ENCODE measurements around the gene PPP3CA.

- no peak for TF ChIP-seq SP1 (IDR thresholded peaks at IDR 0.05)
- TF ChIP-seq SP1 (CRISPR knock-in tag; IDR thresholded peaks at IDR 0.05), result no peak
- TF ChIP-seq ZSCAN29 (CRISPR knock-in tag; conservative IDR thresholded peaks at IDR 0.05), result no peak
- TF ChIP-seq ZNF337 (CRISPR knock-in tag; IDR thresholded peaks at IDR 0.05; ENCODE audit: borderline replicate concordance, low read depth), result no peak
- TF ChIP-seq ATM (IDR thresholded peaks at IDR 0.05; ENCODE audit: borderline replicate concordance), result no peak
- no peak for TF ChIP-seq TAF1 (CRISPR knock-in tag; IDR thresholded peaks at IDR 0.05)
- no peak for TF ChIP-seq ZNF207 (IDR thresholded peaks at IDR 0.05; ENCODE audit: borderline replicate concordance)
- peak; percentile 44; the same call in 1 of the 2 replicates for TF ChIP-seq POGZ (CRISPR knock-in tag; IDR thresholded peaks at IDR 0.05)
- TF ChIP-seq CTCF (CRISPR knock-in tag; IDR thresholded peaks at IDR 0.05), result no peak
- no peak for TF ChIP-seq MYC (CRISPR knock-in tag; IDR thresholded peaks at IDR 0.05; ENCODE audit: borderline replicate concordance)
Measured at GRCh38 chr4:101175896-101176676, 171.2 kb downstream of the PPP3CA start.
